HG02884 (cell line): Measurements from ENCODE around the gene ESPNL.

Experiments
- ATAC-seq: cut with Tn5 transposase; IDR thresholded peaks from one replicate; pipeline ENCODE4 v1.9.1; 2021; ENCODE audit warnings: mild to moderate bottlenecking, moderate library complexity; ENCODE audit not compliant: unreplicated experiment

ESPNL gene

DNA sequence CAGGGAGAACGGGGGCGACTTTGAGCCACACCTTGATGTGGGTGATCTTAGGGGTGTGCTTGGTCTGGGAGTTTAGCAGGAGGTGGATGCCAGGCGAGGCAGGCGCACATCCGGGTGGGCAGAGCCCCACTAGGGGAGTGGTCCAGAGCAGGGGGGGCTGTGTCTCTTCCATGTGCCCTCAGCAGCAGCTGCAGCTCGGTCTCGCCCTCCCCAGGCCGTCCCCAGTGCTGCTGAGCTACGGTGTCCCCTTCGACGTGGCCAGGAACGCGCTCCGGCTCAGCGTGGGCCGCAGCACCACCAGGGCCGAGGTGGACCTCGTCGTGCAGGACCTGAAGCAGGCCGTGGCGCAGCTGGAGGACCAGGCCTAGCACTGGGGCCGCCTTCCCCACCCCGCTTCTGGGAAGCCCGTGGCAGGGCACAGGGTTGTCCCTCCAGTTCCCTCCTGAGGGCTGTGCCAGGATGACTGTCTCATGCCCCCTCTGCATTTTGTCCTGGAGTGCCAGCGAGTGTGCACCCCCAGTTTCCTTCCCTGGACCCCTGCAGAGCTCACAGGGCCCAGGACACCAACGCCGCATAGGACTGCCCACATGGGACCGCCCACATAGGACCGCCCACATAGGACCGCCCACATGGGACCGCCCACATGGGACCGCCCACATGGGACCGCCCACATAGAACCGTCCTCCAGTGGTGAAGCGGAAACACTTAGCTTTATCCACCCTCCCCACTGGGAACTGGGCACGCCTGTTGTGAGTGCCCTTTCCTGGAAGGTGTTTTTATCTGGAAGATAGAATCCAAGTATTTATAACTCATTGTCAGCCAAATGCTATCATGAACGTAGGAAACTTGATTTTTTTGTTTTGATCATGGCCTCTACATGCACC is 1.9 kb upstream of the ESPNL start:
- ATAC-seq: no peak

DNA sequence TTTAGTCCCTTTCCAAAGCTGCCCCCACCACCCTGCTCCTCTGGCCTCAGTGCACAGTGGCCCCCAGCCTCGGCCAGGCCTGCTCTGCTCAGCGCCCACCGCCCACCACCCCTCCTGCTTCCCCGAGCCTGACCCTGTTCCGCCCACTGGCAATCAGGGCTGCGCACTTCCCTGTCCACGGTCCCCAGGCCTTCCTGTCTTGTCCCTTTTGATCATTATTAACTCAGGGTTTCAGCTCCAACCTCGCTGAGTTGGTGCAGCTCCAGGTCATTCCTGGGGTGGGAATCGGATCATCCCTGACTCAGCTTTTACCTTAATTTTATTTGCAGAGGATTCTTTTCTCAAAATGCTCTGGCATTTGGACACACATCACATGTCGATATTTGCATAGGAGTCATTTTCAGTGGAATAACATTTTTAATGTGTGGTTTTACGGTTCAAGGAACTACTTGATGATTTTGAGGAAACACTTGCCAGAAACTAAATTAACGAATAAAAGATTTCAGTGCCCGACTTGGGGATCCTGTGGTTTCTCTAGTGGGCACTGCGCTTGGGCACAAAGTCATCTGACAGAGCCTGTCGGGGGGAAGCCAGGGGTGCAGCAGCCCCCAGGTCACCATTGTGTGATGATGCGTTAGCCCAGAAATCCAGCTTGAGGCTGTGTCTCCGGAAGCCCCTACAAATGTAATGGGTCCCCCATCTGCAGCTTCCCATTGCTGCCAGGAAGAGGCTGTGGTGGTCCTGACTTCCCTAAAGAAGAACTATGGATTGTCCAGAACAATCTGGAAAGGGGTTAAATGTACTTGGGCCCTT is 1.0 kb upstream of the ESPNL start:
- no peak for ATAC-seq

DNA sequence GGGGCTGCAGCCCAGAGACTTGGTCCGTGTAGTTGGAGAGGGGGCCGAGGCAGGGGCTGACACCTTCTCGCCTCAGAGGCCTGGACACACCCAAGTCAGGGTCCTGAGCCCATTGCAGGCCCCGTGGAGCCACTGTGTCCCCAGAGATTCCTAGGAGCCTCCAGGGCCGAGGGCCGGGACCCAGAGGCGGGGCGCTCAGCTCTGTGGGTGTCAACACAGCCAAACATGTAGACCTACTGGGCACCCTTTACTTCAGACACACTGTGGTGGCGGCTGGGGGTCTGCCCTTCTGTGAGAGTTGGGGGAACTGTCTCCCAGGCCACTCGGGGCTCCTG is 459 bp upstream of the ESPNL start:
- ATAC-seq: no peak

DNA sequence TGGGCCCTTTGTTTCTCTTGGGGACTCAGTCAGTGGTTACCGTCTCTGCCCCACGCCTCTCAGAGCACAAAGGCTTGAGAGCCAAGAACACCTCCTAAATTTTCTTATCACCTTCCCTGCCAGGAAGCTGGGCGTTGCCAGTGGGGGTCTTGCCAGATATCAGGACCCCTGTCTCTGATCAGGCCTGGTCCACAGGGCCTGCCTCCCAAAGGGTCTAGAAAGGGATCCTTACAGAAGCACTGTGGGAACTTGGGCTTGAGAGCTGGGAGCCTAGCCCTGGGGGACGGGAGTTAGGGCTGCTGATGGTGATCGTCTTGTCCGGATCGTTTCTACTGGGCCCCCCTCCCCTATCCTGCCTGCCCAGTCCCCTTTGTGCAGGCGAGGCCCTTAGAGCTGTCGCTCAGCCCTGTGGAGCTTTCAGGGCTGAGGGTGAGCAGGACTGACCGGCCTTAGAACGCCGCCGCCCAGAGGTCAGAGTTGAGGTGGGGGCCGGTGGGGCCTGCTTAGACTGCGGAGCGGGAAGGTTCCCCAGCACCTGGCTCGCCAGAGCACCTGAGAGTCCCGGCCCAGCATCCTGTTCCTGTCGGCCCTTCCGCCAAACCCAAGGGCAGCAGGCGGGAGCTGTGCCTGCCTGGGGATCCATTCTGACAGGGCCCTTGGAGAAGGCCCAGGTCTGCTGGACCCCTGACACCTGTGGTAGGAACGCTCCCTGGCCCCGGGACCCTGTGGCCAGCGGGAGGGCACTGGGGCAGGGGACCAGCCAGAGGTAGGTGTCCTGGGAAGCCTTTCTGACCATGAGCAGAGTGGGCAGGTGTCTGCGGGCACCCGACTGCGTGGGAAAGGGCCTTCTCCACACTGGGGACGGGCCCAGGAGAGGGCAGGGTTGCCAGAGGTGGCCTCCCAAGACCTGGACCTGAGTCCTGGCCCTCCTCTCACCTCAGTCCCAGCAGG is 956 bp downstream of the ESPNL start:
- ATAC-seq: no peak

DNA sequence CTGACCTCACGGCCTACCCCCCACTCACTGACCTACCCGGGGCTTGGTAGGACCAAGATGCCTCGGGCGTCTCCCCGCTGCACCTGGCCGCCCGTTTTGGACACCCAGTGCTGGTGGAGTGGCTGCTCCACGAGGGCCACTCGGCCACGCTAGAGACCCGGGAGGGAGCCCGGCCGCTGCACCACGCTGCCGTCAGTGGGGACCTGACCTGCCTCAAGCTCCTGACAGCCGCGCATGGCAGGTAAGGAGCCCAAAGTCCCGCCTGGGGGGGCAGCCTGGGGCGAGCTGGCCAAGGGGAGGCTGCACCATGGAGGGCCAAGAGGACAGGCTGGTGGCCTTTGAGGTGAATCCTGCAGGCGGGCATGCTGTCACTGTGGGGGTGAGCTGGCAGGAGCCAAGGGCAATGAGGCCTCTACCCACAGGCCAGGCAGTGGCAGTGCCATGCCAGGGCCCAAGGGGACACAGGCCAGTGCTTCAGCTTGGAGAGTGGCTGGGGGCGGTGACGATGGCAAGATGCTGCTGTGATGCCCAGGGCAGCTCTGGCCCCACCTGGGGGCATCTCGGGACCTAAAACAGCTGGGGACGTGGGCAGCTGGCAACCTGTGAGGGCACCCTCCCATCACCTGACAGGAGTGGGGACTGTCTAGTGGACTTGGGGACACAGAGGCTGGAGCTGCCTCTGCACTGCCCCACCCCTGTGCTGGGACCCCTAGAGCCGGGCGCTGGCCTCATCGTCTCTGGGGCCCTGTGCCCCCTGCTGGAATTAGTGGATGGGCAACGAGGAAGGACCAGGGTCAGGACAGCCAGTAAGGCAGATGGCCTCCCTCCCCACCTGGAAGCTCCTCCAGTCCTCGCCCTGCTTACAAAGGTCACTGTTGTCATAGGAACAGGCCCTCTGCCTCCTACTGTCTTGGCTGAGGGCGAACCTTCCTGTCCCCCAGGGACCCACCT is 2.0 kb downstream of the ESPNL start:
- ATAC-seq: no peak

DNA sequence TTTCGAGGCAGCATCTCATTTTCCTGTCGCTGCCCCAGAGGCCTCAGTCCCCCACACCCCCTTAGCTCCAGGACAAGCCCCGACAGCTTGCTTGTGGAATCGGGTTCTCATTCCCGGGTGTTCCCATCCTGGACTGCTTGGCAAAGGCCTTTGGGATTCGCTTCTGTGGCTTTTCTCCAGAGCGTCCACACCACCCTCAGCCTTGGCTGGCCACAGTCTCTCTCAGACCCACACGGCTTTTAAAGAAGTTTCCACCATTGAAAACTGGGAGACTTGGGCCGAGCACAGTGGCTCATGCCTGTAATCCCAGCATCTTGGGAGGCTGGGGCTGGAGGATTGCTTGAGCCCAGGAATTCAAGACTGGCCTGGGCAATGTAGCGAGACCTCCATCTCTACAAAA is 2.7 kb downstream of the ESPNL start:
- no peak for ATAC-seq

DNA sequence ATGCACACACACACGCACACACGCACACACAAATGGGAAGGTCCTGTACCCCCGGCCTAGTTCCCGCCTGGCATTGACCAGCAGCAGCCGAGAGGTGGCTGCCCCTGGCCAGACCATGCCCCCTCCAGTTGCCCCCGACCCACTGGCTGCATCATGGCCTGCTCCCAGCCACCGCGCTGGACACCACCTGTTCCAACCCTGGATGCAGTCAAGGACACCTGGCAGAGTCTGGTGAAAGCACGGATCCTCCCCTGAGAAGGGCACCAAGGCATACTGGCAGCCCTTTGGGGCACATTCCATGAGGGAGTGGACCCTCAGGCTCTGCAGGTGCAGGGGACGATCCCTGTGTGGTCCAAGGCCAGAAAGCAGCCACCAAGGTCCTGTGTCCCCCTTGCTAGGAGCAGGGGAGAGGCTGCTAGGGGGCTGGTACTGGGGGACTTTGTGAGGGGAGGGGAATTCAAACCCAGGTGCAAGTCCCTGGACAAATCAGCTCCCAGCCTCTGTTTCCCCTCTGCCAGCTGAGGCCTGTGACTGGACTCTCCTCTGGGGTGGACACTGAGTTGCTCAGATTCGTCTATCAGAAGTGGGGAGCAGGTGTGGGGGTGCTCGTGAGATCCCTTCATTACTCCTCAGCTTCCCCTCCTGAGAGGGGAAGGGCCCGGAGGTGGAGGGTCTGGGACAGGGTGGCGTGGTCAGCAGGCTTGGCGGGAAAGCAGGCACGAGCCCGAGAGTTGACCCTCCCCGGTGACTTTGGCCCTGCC is 3.5 kb downstream of the ESPNL start:
- ATAC-seq: no peak

DNA sequence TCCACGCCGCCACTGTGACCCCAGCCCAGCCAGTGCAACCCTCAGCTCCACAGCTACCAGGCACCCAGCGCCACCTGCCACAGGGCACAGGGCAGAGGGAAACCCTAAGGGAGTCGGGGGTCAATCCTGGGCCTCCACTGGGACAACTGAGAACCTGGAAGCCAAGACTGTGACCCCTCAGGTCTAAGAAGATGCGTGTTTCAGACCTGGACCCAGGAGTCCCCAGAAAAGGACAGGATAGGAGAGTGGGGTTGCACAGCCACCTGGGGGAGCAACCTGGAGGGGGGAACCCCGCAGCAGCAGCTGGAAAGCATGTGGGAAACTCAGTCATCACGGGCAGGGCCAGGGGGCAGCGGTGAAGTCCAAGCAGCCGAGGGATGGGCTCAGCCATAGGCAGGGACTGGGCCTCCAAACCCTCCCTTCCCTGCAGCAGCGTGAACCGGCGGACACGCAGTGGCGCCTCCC is 4.1 kb downstream of the ESPNL start:
- no peak for ATAC-seq

DNA sequence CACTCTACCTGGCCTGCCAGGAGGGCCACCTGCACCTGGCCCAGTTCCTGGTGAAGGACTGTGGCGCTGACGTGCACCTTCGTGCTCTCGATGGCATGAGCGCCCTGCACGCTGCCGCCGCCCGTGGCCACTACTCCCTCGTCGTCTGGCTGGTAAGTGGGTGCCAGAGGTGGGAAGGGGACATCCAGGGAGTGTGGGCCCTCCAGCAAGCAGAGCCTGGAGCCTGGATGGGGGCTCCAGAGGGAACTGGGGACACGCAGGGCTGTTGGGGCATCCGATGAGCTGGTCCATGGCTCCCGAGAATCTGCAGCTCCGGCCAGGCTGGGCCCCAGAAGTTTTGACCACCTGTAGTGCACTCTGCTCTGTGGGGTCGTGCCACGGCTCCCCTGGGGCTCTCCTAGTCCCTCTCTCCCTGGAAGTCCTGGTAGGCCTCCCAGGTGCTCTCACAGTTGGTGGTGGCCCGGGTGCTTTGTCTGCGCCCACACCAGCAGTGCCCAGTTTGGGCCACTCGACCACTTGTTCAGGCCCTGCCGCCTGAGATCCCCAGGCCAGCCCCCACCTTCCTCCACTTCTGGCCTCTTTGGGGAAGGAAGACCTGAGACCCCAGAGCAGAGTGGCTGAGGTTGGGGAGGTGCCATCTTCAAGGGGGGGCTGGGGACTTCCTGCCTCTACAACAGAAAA is 4.7 kb downstream of the ESPNL start:
- ATAC-seq: no peak

DNA sequence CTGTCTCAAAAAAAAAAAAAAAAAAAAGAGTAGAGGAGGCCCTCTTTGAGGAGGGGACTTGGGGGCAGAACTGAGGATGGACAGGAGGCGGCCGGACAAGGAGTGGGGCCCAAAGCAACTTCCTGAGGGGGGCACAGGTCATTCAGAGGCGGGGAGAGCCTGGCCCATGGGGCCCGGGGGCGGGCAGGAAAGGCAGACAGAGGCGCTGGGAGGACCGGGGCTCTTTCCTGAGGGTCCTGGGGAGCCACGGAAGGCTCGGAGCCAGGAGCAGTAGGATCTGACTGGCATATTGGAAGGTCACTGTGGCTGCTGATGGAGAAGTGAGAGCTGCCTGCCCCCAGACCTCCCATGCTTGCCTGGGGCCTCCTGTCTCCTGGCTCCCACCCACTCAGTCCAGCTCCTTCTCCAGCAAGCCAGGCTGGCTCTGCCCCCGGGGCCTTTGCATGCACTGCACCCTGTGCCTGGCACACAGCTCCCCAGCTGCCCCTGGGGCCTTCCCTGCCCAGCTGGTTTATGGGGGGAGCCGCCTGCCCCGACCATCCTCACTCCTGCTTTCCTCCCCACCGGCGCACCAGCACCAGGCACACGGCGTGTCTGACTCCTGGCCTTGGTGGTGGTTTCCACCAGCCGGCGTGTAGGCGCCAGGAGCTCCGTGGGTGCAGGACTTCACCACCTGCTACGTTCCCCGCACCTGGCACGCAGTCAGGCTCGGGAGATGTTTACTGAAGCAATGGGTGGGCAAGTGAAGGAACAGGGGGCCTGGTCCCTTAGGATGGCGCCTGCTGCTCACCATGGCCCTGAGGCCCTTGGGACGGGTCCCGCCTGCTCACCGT is 5.6 kb downstream of the ESPNL start:
- no peak for ATAC-seq

DNA sequence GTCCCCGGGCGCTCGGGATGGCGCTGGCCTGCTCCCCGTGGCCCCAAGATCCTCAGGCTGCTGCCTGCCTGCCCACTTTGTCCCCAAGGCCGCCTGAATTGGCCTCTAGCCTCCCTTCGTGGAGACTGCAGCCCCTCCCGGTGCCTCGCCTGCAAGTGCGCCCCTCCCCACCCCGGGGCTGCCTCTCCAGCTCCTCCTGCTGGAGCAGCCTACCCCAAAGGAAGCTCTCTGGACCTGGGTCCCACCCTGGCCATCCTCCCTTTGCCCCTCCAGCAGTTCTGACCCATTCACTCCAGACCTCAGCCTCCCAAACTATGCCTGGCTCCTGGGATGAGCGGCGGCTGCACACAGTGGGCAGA is 6.2 kb downstream of the ESPNL start:
- no peak for ATAC-seq

DNA sequence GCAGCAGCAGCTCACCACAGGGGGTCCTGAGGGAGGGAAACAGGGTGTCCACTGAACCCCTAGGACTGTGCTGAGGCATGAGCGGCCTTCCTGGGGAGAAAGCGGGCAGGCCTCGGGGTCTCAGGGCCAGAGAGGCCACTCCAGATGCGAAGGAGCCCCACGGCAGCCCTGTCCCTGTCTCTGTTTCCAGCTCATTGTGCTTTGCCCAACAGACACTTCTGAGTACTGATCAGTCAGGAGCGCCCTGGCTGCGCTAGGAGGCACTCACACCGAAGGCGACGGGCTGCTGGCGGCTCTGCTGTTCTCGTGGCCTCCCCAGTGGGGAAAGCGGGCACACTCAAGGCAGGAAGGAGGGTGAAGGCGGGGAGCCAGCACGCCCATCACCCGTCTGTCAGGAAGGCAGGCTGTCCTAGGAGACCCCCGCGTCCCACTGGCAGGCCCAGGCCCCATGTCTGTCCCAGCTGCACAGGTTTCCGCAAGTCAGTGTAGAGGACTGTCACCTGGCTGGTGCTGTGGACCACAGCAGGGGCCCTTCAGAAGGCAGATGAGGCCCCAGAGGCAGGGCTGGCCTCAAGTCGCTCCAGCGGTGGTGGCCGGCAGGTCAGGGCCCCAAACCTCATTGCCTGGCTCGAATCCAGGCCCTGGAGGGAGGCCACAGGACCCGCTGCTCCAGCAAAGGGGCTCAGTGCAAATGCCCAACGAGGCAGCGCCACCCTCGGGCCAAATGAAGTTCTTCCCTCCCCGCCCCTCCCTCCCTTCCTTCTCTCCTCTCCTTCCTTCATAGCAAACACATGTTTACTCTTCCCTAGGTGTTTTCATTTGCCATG is 6.8 kb downstream of the ESPNL start:
- ATAC-seq: no peak

DNA sequence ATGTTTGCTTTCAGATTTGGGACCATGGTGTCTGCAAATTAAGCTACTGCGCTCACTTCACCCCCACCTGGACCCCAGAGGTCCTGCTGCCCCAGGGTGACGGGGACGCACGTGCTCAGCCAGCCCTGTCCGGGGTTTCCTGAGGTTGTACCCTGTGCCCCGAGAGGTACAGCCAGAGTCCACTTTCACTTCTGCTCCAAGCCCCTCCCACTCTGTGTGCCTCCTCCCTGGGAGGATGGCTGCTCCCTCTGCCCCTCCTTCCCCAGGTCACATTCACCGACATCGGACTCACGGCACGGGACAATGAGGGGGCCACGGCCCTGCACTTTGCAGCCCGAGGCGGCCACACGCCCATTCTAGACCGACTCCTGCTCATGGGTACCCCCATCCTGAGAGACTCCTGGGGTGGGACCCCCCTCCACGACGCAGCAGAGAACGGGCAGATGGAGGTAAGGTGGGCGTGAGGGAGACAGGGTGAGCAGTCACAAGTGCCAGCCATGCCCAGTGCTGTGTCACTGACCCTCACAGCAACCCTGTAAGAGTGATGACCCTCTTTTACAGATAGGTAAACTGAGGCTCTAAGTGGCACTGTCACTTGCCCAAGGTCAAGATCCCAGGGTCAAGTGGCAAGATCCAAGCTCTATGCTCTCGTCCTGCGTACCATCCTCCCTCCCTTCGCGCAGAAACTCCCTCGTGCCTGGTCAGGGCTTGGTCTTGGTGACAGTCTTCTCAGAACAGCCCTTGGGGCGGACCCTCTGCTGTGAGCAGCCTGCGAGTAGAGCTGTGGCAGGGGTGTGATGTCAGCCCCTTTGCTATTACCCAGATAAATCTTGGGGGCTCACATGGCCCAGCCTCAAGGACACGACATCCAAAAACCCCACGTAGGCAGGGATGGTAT is 7.6 kb downstream of the ESPNL start:
- ATAC-seq: no peak

DNA sequence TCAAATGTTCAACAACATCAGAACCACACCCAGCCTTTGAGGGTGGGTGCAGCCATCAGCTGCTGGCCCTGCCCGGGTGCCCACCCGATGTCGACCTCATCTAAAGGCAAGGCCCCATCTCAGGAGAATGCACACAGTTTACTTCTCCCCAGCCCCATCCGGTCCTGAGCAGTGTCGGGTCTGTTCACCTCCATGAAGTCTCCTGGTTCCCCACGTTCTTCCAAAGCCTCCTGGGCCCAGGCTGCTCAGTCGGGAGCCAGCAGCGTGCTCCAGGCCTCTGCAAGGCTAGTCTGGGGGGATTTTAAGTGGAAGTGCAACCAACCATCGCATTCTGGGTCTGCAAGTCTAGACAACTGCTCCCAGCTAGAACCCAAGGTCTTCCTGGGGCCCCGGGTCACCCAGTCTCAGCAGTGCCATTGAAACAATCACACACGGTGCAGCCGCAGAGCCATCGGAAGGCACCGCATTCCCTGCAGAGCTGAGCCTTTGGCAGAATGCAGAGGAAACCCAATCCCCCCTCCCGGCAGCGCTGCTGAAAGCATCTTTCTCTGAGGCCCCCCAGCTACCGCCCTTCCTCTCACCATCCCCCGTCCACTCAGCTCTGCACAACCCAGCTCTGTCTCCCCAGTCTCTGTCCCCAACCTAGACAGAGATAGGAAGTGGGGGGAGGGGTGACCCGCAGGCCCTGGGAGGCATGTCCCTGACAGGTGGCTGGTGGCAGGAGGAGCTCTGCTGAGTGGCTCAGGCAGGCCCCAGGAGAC is 8.5 kb downstream of the ESPNL start:
- ATAC-seq: no peak

DNA sequence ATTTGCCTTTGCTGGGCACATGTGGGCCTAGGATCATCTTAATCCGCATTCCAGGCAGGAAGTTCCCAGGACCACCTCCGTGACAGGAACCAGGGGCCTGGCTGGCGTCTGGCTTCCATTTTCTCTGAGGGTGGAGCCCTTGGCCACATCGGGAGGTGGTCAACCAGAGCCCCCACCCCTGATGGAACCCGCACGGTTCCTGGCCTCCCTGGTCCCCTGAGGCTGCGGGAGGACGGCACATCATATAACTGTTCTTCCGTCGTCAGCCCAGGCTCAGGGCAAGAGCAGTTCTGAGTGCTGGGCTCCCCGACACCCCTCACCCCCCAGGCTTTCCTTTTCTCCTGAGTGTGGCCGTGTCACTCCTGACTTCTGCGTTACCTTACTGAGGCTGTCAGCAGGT is 13.5 kb downstream of the ESPNL start:
- no peak for ATAC-seq
